Measurements from ENCODE around the gene SHISA9. TPM values are rescaled to one million over a fixed set of nuclear protein-coding genes. Genes with fewer than 3 reads are reported as not detected.

The SHISA9 gene
- polyA plus RNA-seq, 3 donors, result 0.01 TPM; not detected in 2

- H3K4me3 Mint-ChIP-seq, result no peak overlapping the region
- no peak overlapping the region for H3K4me3 ChIP-seq (replicated peaks in 1 of 3; ENCODE audit: low read depth in 2 of 3, low read length in 3 of 3)
- H4K20me1 ChIP-seq (ENCODE audit: insufficient read depth, low read length), result no peaks in the 10 kb centered on the region
- DNase-seq, result no peak
- no CpG with 5 or more reads among the region's 5 CpGs for WGBS (ENCODE audit: insufficient coverage)
- no peaks in the 10 kb centered on the region for H3K79me2 ChIP-seq (ENCODE audit: insufficient read depth, low read length)
- peaks cover 0 to 5% of the 10 kb centered on the region in 2 donors for H3K9me3 ChIP-seq (replicated peaks in 1 of 2; ENCODE audit: control insufficient read depth in 1 of 2, insufficient read depth in 1 of 2, low read length in 2 of 2)
- H3K36me3 Mint-ChIP-seq, result no peaks in the 10 kb centered on the region
- no peaks in the 10 kb centered on the region for H3K36me3 ChIP-seq (replicated peaks in 1 of 2; ENCODE audit: control insufficient read depth in 1 of 2, insufficient read depth in 2 of 2, low read length in 2 of 2)
- no peaks in the 10 kb centered on the region for H3K4me1 Mint-ChIP-seq
- no peak overlapping the region for H3K27ac ChIP-seq (ENCODE audit: low read depth in 1 of 2, low read length in 2 of 2)
- H3K27ac Mint-ChIP-seq, result no peak overlapping the region
- H3K27me3 ChIP-seq (ENCODE audit: control insufficient read depth in 2 of 2, insufficient read depth in 2 of 2, low read length in 2 of 2), result no peaks in the 10 kb centered on the region
- H3K9ac ChIP-seq (ENCODE audit: insufficient read depth, low read length, poor library complexity, severe bottlenecking), result no peak overlapping the region
- TF ChIP-seq CTCF (IDR thresholded peaks at IDR 0.05), result no peak
- H3K27me3 Mint-ChIP-seq (ENCODE audit: low read depth in 3 of 3), result peaks cover 0 to 5% (median 2%) of the 10 kb centered on the region in 3 donors
- intact Hi-C loops (cut with micrococcal nuclease), result no loop called here
- H2AFZ ChIP-seq (ENCODE audit: insufficient read depth, low read depth, low read length, poor library complexity, severe bottlenecking), result no peak overlapping the region
- peaks cover 5 to 17% (median 10%) of the 10 kb centered on the region in 7 donors for H3K9me3 Mint-ChIP-seq
- H3K4me2 ChIP-seq (replicated peaks; ENCODE audit: extremely low read depth, low read length, poor library complexity, severe bottlenecking), result no peak overlapping the region
- no peaks in the 10 kb centered on the region for H3K4me1 ChIP-seq (ENCODE audit: control insufficient read depth in 1 of 2, insufficient read depth in 2 of 2, low read length in 2 of 2)
Observed at GRCh38 chr16:13081825-13082331, 180.5 kb downstream of the SHISA9 start.

- no CpG with 5 or more reads among the region's 5 CpGs for WGBS (ENCODE audit: insufficient coverage)
- Histone ChIP-seq H3K4me2 (replicated peaks; ENCODE audit: extremely low read depth, low read length, poor library complexity, severe bottlenecking) (no peak overlapping the region), H3K9ac (ENCODE audit: insufficient read depth, low read length, poor library complexity, severe bottlenecking) (no peak overlapping the region), H4K20me1 (ENCODE audit: insufficient read depth, low read length) (no peaks in the 10 kb centered on the region), H3K36me3 (replicated peaks in 1 of 2; ENCODE audit: control insufficient read depth in 1 of 2, insufficient read depth in 2 of 2, low read length in 2 of 2) (no peaks in the 10 kb centered on the region), H3K27ac (ENCODE audit: low read depth in 1 of 2, low read length in 2 of 2) (no peak overlapping the region), H3K4me3 (replicated peaks in 1 of 3; ENCODE audit: low read depth in 2 of 3, low read length in 3 of 3) (no peak overlapping the region), H3K9me3 (replicated peaks in 1 of 2; ENCODE audit: control insufficient read depth in 1 of 2, insufficient read depth in 1 of 2, low read length in 2 of 2) (peaks cover 0 to 5% of the 10 kb centered on the region in 2 donors), H2AFZ (ENCODE audit: insufficient read depth, low read depth, low read length, poor library complexity, severe bottlenecking) (no peak overlapping the region), H3K79me2 (ENCODE audit: insufficient read depth, low read length) (no peaks in the 10 kb centered on the region), H3K4me1 (ENCODE audit: control insufficient read depth in 1 of 2, insufficient read depth in 2 of 2, low read length in 2 of 2) (no peaks in the 10 kb centered on the region), H3K27me3 (ENCODE audit: control insufficient read depth in 2 of 2, insufficient read depth in 2 of 2, low read length in 2 of 2) (no peaks in the 10 kb centered on the region)
- Mint-ChIP-seq H3K9me3 (peaks cover 7 to 19% (median 12%) of the 10 kb centered on the region in 7 donors), H3K36me3 (no peaks in the 10 kb centered on the region), H3K27ac (no peak overlapping the region), H3K27me3 (ENCODE audit: low read depth in 3 of 3) (peaks cover 0 to 4% (median 2%) of the 10 kb centered on the region in 3 donors), H3K4me1 (no peaks in the 10 kb centered on the region), H3K4me3 (no peak overlapping the region)
- no peak for TF ChIP-seq CTCF (IDR thresholded peaks at IDR 0.05)
- intact Hi-C loops (cut with micrococcal nuclease), result no loop called here
- no peak for DNase-seq
Observed at GRCh38 chr16:13083681-13084080, 182.3 kb downstream of the SHISA9 start.

All from CD14-positive monocyte (primary cell).